ENCODE measurements around the gene TMEM150B. TPM values are rescaled to one million over a fixed set of nuclear protein-coding genes. Genes with fewer than 3 reads are reported as not detected.

Gene TMEM150B
- total and polyA plus RNA-seq, 2 experiments from 2014 or later, result 0.29 TPM; not detected in 1

DNA sequence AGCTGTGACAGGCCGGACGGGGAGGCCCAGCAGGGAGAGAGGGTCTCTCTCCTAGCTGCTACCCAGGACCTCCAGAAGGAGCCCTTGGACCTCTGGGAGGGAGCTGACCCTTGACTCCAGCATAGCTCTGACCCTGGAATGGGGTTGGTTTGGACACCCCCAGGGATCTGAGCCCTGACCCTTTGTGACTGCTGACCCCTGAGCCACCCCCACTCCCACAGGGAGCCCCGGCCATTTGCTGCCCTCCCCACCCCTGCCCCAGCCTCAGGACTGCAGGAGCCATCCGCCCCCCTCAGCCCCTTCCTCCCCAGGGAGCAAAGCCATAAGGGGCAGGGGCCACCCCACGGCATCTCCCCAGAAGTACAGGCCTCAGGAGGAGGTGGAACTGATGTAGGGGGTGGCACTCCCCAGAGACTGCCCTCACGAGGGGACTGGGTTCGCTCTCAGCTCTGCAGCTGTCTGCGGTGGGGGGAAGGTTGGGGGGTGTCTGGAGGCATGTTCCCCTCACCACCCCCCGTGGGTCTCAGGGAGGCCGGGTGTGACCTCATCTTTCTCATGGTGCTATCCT, 22.4 kb upstream of the TMEM150B start (continued):
- TF ChIP-seq, protein P1, sequence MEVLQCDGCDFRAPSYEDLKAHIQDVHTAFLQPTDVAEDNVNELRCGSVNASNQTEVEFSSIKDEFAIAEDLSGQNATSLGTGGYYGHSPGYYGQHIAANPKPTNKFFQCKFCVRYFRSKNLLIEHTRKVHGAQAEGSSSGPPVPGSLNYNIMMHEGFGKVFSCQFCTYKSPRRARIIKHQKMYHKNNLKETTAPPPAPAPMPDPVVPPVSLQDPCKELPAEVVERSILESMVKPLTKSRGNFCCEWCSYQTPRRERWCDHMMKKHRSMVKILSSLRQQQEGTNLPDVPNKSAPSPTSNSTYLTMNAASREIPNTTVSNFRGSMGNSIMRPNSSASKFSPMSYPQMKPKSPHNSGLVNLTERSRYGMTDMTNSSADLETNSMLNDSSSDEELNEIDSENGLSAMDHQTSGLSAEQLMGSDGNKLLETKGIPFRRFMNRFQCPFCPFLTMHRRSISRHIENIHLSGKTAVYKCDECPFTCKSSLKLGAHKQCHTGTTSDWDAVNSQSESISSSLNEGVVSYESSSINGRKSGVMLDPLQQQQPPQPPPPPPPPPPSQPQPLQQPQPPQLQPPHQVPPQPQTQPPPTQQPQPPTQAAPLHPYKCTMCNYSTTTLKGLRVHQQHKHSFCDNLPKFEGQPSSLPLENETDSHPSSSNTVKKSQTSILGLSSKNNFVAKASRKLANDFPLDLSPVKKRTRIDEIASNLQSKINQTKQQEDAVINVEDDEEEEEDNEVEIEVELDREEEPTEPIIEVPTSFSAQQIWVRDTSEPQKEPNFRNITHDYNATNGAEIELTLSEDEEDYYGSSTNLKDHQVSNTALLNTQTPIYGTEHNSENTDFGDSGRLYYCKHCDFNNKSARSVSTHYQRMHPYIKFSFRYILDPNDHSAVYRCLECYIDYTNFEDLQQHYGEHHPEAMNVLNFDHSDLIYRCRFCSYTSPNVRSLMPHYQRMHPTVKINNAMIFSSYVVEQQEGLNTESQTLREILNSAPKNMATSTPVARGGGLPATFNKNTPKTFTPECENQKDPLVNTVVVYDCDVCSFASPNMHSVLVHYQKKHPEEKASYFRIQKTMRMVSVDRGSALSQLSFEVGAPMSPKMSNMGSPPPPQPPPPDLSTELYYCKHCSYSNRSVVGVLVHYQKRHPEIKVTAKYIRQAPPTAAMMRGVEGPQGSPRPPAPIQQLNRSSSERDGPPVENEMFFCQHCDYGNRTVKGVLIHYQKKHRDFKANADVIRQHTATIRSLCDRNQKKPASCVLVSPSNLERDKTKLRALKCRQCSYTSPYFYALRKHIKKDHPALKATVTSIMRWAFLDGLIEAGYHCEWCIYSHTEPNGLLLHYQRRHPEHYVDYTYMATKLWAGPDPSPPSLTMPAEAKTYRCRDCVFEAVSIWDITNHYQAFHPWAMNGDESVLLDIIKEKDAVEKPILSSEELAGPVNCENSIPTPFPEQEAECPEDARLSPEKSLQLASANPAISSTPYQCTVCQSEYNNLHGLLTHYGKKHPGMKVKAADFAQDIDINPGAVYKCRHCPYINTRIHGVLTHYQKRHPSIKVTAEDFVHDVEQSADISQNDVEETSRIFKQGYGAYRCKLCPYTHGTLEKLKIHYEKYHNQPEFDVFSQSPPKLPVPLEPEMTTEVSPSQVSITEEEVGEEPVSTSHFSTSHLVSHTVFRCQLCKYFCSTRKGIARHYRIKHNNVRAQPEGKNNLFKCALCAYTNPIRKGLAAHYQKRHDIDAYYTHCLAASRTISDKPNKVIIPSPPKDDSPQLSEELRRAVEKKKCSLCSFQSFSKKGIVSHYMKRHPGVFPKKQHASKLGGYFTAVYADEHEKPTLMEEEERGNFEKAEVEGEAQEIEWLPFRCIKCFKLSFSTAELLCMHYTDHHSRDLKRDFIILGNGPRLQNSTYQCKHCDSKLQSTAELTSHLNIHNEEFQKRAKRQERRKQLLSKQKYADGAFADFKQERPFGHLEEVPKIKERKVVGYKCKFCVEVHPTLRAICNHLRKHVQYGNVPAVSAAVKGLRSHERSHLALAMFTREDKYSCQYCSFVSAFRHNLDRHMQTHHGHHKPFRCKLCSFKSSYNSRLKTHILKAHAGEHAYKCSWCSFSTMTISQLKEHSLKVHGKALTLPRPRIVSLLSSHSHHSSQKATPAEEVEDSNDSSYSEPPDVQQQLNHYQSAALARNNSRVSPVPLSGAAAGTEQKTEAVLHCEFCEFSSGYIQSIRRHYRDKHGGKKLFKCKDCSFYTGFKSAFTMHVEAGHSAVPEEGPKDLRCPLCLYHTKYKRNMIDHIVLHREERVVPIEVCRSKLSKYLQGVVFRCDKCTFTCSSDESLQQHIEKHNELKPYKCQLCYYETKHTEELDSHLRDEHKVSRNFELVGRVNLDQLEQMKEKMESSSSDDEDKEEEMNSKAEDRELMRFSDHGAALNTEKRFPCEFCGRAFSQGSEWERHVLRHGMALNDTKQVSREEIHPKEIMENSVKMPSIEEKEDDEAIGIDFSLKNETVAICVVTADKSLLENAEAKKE (CRISPR knock-in tag; IDR thresholded peaks at IDR 0.05), result no peak

- Histone ChIP-seq H3K4me2 (no peak overlapping the region), H3K27ac (ENCODE audit: low read depth) (no peak overlapping the region), H3K9me2 (ENCODE audit: insufficient read depth) (no peaks in the 10 kb centered on the region), H3K79me2 (replicated peaks; ENCODE audit: insufficient read depth) (no peaks in the 10 kb centered on the region), H3K27me3 (ENCODE audit: insufficient read depth) (peaks cover 11% of the 10 kb centered on the region), H3F3A (replicated peaks; ENCODE audit: low read depth) (peaks cover 17% of the 10 kb centered on the region), H2AFZ (no peak overlapping the region), H3K4me3 (no peak overlapping the region), H3K4me1 (ENCODE audit: insufficient read depth) (peaks cover 38% of the 10 kb centered on the region), H4K20me1 (replicated peaks; ENCODE audit: insufficient read depth) (no peaks in the 10 kb centered on the region), H3K36me3 (ENCODE audit: insufficient read depth) (no peaks in the 10 kb centered on the region; the same call in 1 of the 2 replicates)
- H3K27me3 Mint-ChIP-seq (ENCODE audit: insufficient read depth, low read depth, poor library complexity), result peaks cover 33% of the 10 kb centered on the region
- no peak for TF ChIP-seq CTCF (conservative IDR thresholded peaks at IDR 0.05; ENCODE audit: low read depth in 2 of 2)
- TF ChIP-seq REST (IDR thresholded peaks at IDR 0.05; ENCODE audit: unreplicated experiment), result no peak
- TF ChIP-seq ZNF114 (CRISPR knock-in tag; IDR thresholded peaks at IDR 0.05), result no peak
- TF ChIP-seq EZH2phosphoT487 (IDR thresholded peaks at IDR 0.05; ENCODE audit: unreplicated experiment), result no peak
- no peaks in the 10 kb centered on the region for H3K9me3 Mint-ChIP-seq
- DNase-seq (ENCODE audit: low spot score) (no peak), ATAC-seq (no peak)
- peaks cover 47% of the 10 kb centered on the region for H3K4me1 Mint-ChIP-seq
- no peak overlapping the region for H3K4me3 Mint-ChIP-seq
- H3K36me3 Mint-ChIP-seq (ENCODE audit: low read depth), result peaks cover 33% of the 10 kb centered on the region
- H3K27ac Mint-ChIP-seq, result no peak overlapping the region
These were observed 21.7 kb upstream of the TMEM150B start for GRCh38 chr19:55346725-55347441.

Data from GM23338 (cell line).